Endothelial cell of umbilical vein (primary cell): ENCODE measurements around the gene FANK1. TPM values are rescaled to one million over a fixed set of nuclear protein-coding genes. Genes with fewer than 3 reads are reported as not detected.
A peak's percentile ranks its signal among the peaks of the same experiment; 100 is the strongest.

Experiments used
- BruUV-seq: library from RNA; stranded (reverse); fragments of 400-500 nt; replicated peaks from 2 replicates; lab custom pipeline; 2021; lab: Mats Ljungman, UMichigan
- CTCF ChIA-PET: fragments of 300-600, 350-600 bp; sonication (Branson Sonifier 250); formaldehyde crosslinking; loops from one replicate; lab custom pipeline; 2021; ENCODE audit warnings: antibody characterized with exemption, inconsistent platforms; lab: Charles Lee
- POLR2A ChIA-PET: fragments of 300-600, 350-600 bp; sonication (Branson Sonifier 250); formaldehyde crosslinking; loops from one replicate; lab custom pipeline; 2021; ENCODE audit warnings: antibody characterized with exemption, inconsistent platforms; lab: Charles Lee
- DNase-seq: peaks from one replicate; pipeline ENCODE4 v3.0.0-alpha.2; 2011; ENCODE audit warnings: low read depth, low spot score
- FAIRE-seq: peaks from 2 replicates; lab custom pipeline; 2011; peaks lifted over from hg19 to GRCh38; lab: Jason Lieb, UNC
- H2AFZ ChIP-seq: 2 replicates; pipeline ENCODE4 v1.6.0; 2012; ENCODE audit warnings: low read depth, low read length, control low read depth, inconsistent platforms
- H3K27ac ChIP-seq: 2 replicates; pipeline ENCODE4 v1.5.1; 2011; ENCODE audit warnings: low read depth, mild to moderate bottlenecking, control low read depth, low read length, moderate library complexity; ENCODE audit not compliant: insufficient read depth
- H3K27me3 ChIP-seq, 2 experiments: 2 replicates each; pipeline versions ENCODE4 v1.6.0 to v1.6.1; 2011; ENCODE audit warnings: low read length in 2 of 2, mixed read lengths in 1 of 2; ENCODE audit not compliant: control insufficient read depth in 2 of 2, insufficient read depth in 2 of 2
- H3K36me3 ChIP-seq, 2 experiments: 2 replicates in 1 of 2; 3 replicates in 1 of 2; pipeline ENCODE4 v1.5.1; 2011; ENCODE audit warnings: low read length in 2 of 2, mild to moderate bottlenecking in 1 of 2, moderate library complexity in 1 of 2; ENCODE audit not compliant: control insufficient read depth in 2 of 2, insufficient read depth in 2 of 2; ENCODE audit errors: extremely low read depth in 1 of 2
- H3K4me1 ChIP-seq: 3 replicates; pipeline ENCODE4 v1.5.1; 2011; ENCODE audit warnings: mild to moderate bottlenecking, low read length; ENCODE audit not compliant: control insufficient read depth, insufficient read depth; ENCODE audit errors: extremely low read depth
- H3K4me2 ChIP-seq: 2 replicates; pipeline ENCODE4 v1.6.1; 2011; ENCODE audit warnings: low read length, control low read depth, mixed read lengths; ENCODE audit not compliant: insufficient read depth
- H3K4me3 ChIP-seq, 3 experiments: fragments of 200-600 bp in 1 of 3; sonication (generic), shearing (Covaris generic) in 1 of 3; replicated peaks in 1 of 3; 2 replicates each; pipeline ENCODE4 v1.5.1; 2011 to 2016; ENCODE audit warnings: control low read depth in 3 of 3, low read length in 3 of 3, mild to moderate bottlenecking in 2 of 3, inconsistent platforms in 1 of 3, low read depth in 1 of 3, moderate library complexity in 1 of 3; ENCODE audit not compliant: insufficient read depth in 1 of 3
- H3K79me2 ChIP-seq: 2 replicates; pipeline ENCODE4 v1.6.0; 2012; ENCODE audit warnings: low read length, inconsistent platforms; ENCODE audit not compliant: control insufficient read depth, insufficient read depth
- H3K9ac ChIP-seq: replicated peaks from 2 replicates; pipeline ENCODE3; 2011; ENCODE audit warnings: low read length, control low read depth; ENCODE audit not compliant: insufficient read depth; ENCODE audit errors: extremely low read depth
- H3K9me1 ChIP-seq: replicated peaks from 3 replicates; pipeline ENCODE4 v1.6.0; 2011; ENCODE audit warnings: mild to moderate bottlenecking, low read length; ENCODE audit not compliant: control insufficient read depth, insufficient read depth; ENCODE audit errors: extremely low read depth
- H3K9me3 ChIP-seq: replicated peaks from 2 replicates; pipeline ENCODE4 v1.5.1; 2012; ENCODE audit warnings: low read length, inconsistent platforms; ENCODE audit not compliant: control insufficient read depth, insufficient read depth
- H4K20me1 ChIP-seq: replicated peaks from 2 replicates; pipeline ENCODE3; 2011; ENCODE audit warnings: mild to moderate bottlenecking, low read length; ENCODE audit not compliant: control insufficient read depth, insufficient read depth; ENCODE audit errors: extremely low read depth
- EZH2 ChIP-seq: IDR thresholded peaks from 2 replicates; pipeline ENCODE4 v1.6.1; 2012; ENCODE audit warnings: borderline replicate concordance, low read depth, mild to moderate bottlenecking, moderate library complexity, low read length, inconsistent platforms; ENCODE audit not compliant: severe bottlenecking
- FOS ChIP-seq: IDR thresholded peaks from 2 replicates; pipeline ENCODE4 v1.6.1; 2011; ENCODE audit warnings: mild to moderate bottlenecking, low read length, moderate library complexity, borderline replicate concordance; ENCODE audit not compliant: insufficient read depth
- GATA2 ChIP-seq: IDR thresholded peaks from 2 replicates; pipeline ENCODE4 v1.7.0; 2011; ENCODE audit warnings: low read depth, mild to moderate bottlenecking, moderate library complexity, mixed read lengths, low read length; ENCODE audit not compliant: insufficient read length, insufficient read depth
- JUN ChIP-seq: IDR thresholded peaks from 2 replicates; pipeline ENCODE4 v1.6.1; 2011; ENCODE audit warnings: borderline replicate concordance, low read depth; ENCODE audit not compliant: insufficient read length, insufficient read depth
- MYC ChIP-seq: IDR thresholded peaks from one replicate; pipeline ENCODE4 v1.6.1; 2011; ENCODE audit warnings: mild to moderate bottlenecking, low read depth, low read length
- POLR2A ChIP-seq: IDR thresholded peaks from 2 replicates; pipeline ENCODE4 v1.6.1; 2012; ENCODE audit warnings: low read depth, mild to moderate bottlenecking, control low read depth, low read length
- POLR2AphosphoS5 ChIP-seq: IDR thresholded peaks from 2 replicates; pipeline ENCODE4 v1.6.1; 2012; ENCODE audit warnings: low read depth, mild to moderate bottlenecking, control low read depth, low read length, moderate library complexity; ENCODE audit not compliant: insufficient read depth
- dilution Hi-C: fragments of 300-500 bp; cut with MboI; formaldehyde crosslinking; loops from one replicate; pipeline ENCODE4 v1.15.0; 2019; ENCODE audit warnings: low sequenced_read_pairs; ENCODE audit not compliant: extremely low pct_ligation_motif_present
- intact Hi-C: fragments of 100-400 bp; cut with micrococcal nuclease; formaldehyde crosslinking; loops from one replicate; pipeline ENCODE4 v1.10.0; 2022
- polyA plus RNA-seq, 4 experiments: library from polyadenylated mRNA; depleted of rRNA in 3 of 4; stranded (reverse) in 3 of 4; unstranded in 1 of 4; fragments of >200 nt; gene quantifications; 2 replicates each; pipeline versions ENCODE4 v1.2.1 to v1.2.3, GENCODE V29; 2011 to 2012; ENCODE audit warnings: missing spikeins in 1 of 4
- total RNA-seq: library from RNA; stranded (reverse); gene quantifications from 2 replicates; pipeline ENCODE4 v1.2.3, GENCODE V29; 2021
- TF ChIP-seq, protein P1 (sequence below): IDR thresholded peaks from 2 replicates; pipeline ENCODE4 v1.6.1; 2011; ENCODE audit not compliant: insufficient read depth, insufficient read length
- TF ChIP-seq, protein P2 (sequence below), 2 donors: IDR thresholded peaks; 1 replicate in 1 of 2; 2 replicates in 1 of 2; pipeline ENCODE4 v1.5.1; 2011; ENCODE audit warnings: low read length in 2 of 2, mild to moderate bottlenecking in 2 of 2, moderate library complexity in 2 of 2, control low read depth in 1 of 2, inconsistent platforms in 1 of 2, low read depth in 1 of 2; ENCODE audit not compliant: insufficient read depth in 1 of 2; ENCODE audit errors: extremely low read depth in 1 of 2

FANK1 gene
- total and polyA plus RNA-seq, 2 donors (not counting 3 experiments of a cell fraction or from before 2014, with no cell fraction given): 1.6 to 1.9 TPM

DNA sequence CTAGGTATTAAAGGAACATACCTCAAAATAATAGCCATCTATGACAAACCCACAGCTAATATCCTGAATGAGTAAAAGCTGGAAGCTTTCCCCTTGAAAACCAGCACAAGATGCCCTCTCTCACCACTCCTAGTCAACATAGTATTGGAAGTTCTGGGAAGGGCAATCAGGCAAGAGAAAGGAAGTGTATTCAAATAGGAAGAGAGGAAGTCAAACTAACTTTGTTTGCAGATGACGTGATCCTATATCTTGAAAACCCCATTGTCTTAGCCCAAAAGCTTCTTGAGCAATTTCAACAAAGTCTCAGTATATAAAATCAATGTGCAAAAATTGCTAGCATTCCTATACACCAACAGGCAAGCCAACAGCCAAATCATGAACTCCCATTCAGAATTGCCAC is 131.3 kb downstream of the FANK1 start:
- dilution Hi-C loops (no loop called here), intact Hi-C loops (no loop called here)
- no TSS peak for BruUV-seq
- H3K9me1 ChIP-seq: no peaks in the 10 kb centered on the region
- no peaks in the 10 kb centered on the region for H3K4me1 ChIP-seq
- no peaks in the 10 kb centered on the region for H3K79me2 ChIP-seq
- ChIA-PET CTCF (interaction anchor here (0.6 to 2.2 kb wide), 3 partner anchors 10 to 70 kb away, joined by 3 to 5 read pairs (median 3); no protein-coding TSS in a partner anchor), POLR2A (no interaction called here)
- DNase-seq (no peak), FAIRE-seq (peak; percentile 64)
- no peak overlapping the region for H2AFZ ChIP-seq
- H4K20me1 ChIP-seq: no peaks in the 10 kb centered on the region
- no peaks in the 10 kb centered on the region for H3K36me3 ChIP-seq
- H3K27ac ChIP-seq: no peak overlapping the region
- H3K9ac ChIP-seq: no peak overlapping the region
- TF ChIP-seq, protein P1, sequence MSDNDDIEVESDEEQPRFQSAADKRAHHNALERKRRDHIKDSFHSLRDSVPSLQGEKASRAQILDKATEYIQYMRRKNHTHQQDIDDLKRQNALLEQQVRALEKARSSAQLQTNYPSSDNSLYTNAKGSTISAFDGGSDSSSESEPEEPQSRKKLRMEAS: no peak
- no peak for TF ChIP-seq POLR2AphosphoS5
- no peak for TF ChIP-seq JUN
- peak; percentile 13 for TF ChIP-seq FOS
- no peak overlapping the region for H3K4me2 ChIP-seq
- no peak overlapping the region for H3K4me3 ChIP-seq
- H3K27me3 ChIP-seq: no peaks in the 10 kb centered on the region
- H3K9me3 ChIP-seq: no peaks in the 10 kb centered on the region

DNA sequence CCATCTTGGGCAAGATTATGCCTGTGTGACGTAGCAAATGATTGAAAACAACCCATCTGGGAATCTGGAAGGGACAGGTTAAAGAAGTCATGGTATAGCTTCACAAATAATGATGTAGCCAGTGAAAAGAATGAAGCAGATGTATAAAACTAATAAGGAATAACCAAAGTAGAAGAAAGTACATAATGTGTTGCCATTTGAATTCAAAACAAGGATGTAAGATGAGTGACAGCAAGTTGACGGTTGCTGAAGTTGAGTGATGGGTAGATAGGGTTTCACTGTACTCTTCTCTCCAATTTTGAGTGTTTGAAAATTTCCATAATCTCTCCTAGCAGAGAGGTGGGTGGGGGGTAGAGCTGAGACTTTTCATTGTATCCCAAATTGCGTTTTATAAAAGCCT is 133.6 kb downstream of the FANK1 start:
- dilution Hi-C loops: no loop called here
- no peak for FAIRE-seq
- no peaks in the 10 kb centered on the region for H4K20me1 ChIP-seq
- H3K4me2 ChIP-seq: no peak overlapping the region
- no peak for TF ChIP-seq MYC
- TF ChIP-seq EZH2: no peak
- TF ChIP-seq GATA2: no peak
- TF ChIP-seq JUN: no peak
- TF ChIP-seq, protein P2, sequence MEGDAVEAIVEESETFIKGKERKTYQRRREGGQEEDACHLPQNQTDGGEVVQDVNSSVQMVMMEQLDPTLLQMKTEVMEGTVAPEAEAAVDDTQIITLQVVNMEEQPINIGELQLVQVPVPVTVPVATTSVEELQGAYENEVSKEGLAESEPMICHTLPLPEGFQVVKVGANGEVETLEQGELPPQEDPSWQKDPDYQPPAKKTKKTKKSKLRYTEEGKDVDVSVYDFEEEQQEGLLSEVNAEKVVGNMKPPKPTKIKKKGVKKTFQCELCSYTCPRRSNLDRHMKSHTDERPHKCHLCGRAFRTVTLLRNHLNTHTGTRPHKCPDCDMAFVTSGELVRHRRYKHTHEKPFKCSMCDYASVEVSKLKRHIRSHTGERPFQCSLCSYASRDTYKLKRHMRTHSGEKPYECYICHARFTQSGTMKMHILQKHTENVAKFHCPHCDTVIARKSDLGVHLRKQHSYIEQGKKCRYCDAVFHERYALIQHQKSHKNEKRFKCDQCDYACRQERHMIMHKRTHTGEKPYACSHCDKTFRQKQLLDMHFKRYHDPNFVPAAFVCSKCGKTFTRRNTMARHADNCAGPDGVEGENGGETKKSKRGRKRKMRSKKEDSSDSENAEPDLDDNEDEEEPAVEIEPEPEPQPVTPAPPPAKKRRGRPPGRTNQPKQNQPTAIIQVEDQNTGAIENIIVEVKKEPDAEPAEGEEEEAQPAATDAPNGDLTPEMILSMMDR (IDR thresholded peaks at IDR 0.05; ENCODE audit: extremely low read depth in 1 of 2, insufficient read depth in 1 of 2, low read depth in 1 of 2, low read length in 2 of 2): no peak
- no peak for TF ChIP-seq POLR2AphosphoS5
- no peak for TF ChIP-seq FOS
- TF ChIP-seq POLR2A: no peak
- TF ChIP-seq, protein P1: no peak
- ChIA-PET CTCF (interaction anchor here (0.7 kb wide), 2 partner anchors 96 to 122 kb away, joined by 3 read pairs; no protein-coding TSS in a partner anchor), POLR2A (no interaction called here)
- H3K4me1 ChIP-seq: no peaks in the 10 kb centered on the region
- intact Hi-C loops: no loop called here
- no peak overlapping the region for H3K27ac ChIP-seq
- DNase-seq: no peak
- no peak overlapping the region for H3K9ac ChIP-seq
- no peak overlapping the region for H2AFZ ChIP-seq
- no peaks in the 10 kb centered on the region for H3K9me3 ChIP-seq
- H3K79me2 ChIP-seq: no peaks in the 10 kb centered on the region
- H3K36me3 ChIP-seq: no peaks in the 10 kb centered on the region
- H3K4me3 ChIP-seq: no peak overlapping the region
- H3K27me3 ChIP-seq: no peaks in the 10 kb centered on the region
- no peaks in the 10 kb centered on the region for H3K9me1 ChIP-seq
- no TSS peak for BruUV-seq
